Medulla oblongata (tissue), 1 donor: ENCODE results near the gene RPS23.

ENCODE experiments used
- DNase-seq: peaks from one replicate; pipeline ENCODE4 v3.0.0-alpha.2; 2015; ENCODE audit errors: extremely low spot score

The RPS23 gene

GRCh38 chr5:82244854-82245635 lies 33.1 kb downstream of the RPS23 start:
- DNase-seq, result peak; percentile 27

GRCh38 chr5:82244151-82244550 lies 34.0 kb downstream of the RPS23 start:
- DNase-seq, result no peak

- DNase-seq, result no peak
Measured at GRCh38 chr5:82234885-82235284, 43.3 kb downstream of the RPS23 start.

GRCh38 chr5:82225525-82226172 lies 52.5 kb downstream of the RPS23 start:
- DNase-seq, result peak; percentile 86
